HCT116 (cell line): ENCODE results near the gene CDK8. TPM values are rescaled to one million over a fixed set of nuclear protein-coding genes. Genes with fewer than 3 reads are reported as not detected.

ENCODE experiments used
- ATAC-seq: fragments of 200-7000 bp; cut with Tn5 transposase; 2 replicates; pipeline ENCODE4 v1.9.1; 2020; ENCODE audit warnings: mild to moderate bottlenecking, moderate library complexity
- BruUV-seq: library from RNA; stranded (reverse); fragments of 400-500 nt; replicated peaks from 2 replicates; lab custom pipeline; 2021; lab: Mats Ljungman, UMichigan
- CTCF ChIA-PET: fragments of 300-600 bp; sonication (Branson Sonifier 250); formaldehyde crosslinking; loops from one replicate; lab custom pipeline; 2021; ENCODE audit warnings: antibody characterized with exemption; lab: Charles Lee
- POLR2A ChIA-PET: fragments of 300-600, 350-600 bp; sonication (Branson Sonifier 250); formaldehyde crosslinking; loops from one replicate; lab custom pipeline; 2021; ENCODE audit warnings: antibody characterized with exemption; lab: Charles Lee
- RAD21 ChIA-PET, 2 experiments: fragments of 300-600 bp; sonication (Branson Sonifier 250); formaldehyde crosslinking; loops; one replicate each; lab custom pipeline; 2023; ENCODE audit warnings: low total read pairs in 2 of 2; ENCODE audit not compliant: uncharacterized antibody in 2 of 2, unreplicated experiment in 2 of 2, low non-redundant PET in 1 of 2; lab: Charles Lee
- DNase-seq: peaks from one replicate; pipeline ENCODE4 v3.0.0-alpha.2; 2010; ENCODE audit warnings: low read depth, low spot score
- H2AFZ ChIP-seq: fragments of 200-600 bp; shearing (Covaris generic), sonication (generic); 2 replicates; pipeline ENCODE4 v1.6.1; 2017; ENCODE audit warnings: low read depth, mixed run types, mixed read lengths, antibody characterized with exemption, low read length; ENCODE audit not compliant: poor library complexity, severe bottlenecking
- H3K27ac ChIP-seq: 2 replicates; pipeline ENCODE4 v1.5.1; 2012; ENCODE audit warnings: low read depth, low read length
- H3K27me3 ChIP-seq: fragments of 200-600 bp; sonication (generic); 2 replicates; pipeline ENCODE4 v1.6.1; 2016; ENCODE audit warnings: mixed run types, low read length, mixed read lengths; ENCODE audit not compliant: insufficient read depth
- H3K36me3 ChIP-seq, 2 experiments: fragments of 200-500 bp in 1 of 2; fragments of 200-600 bp in 1 of 2; sonication (Bioruptor generic) in 1 of 2; sonication (generic) in 1 of 2; 2 replicates each; pipeline versions ENCODE4 v1.5.1 to v1.6.1; 2014 to 2016; ENCODE audit warnings: low read length in 2 of 2, inconsistent platforms in 1 of 2, mixed read lengths in 1 of 2, mixed run types in 1 of 2; ENCODE audit not compliant: insufficient read depth in 2 of 2, control insufficient read depth in 1 of 2
- H3K4me1 ChIP-seq, 2 experiments: fragments of 200-600 bp in 1 of 2; sonication (generic) in 1 of 2; 2 replicates each; pipeline versions ENCODE4 v1.5.1 to v1.6.1; 2012 to 2017; ENCODE audit warnings: low read length in 2 of 2, inconsistent platforms in 1 of 2, mild to moderate bottlenecking in 1 of 2, mixed read lengths in 1 of 2, mixed run types in 1 of 2, moderate library complexity in 1 of 2; ENCODE audit not compliant: insufficient read depth in 2 of 2, control insufficient read depth in 1 of 2
- H3K4me2 ChIP-seq: fragments of 200-600 bp; sonication (generic); 2 replicates; pipeline ENCODE4 v1.6.1; 2017; ENCODE audit warnings: mixed run types, low read length, mixed read lengths
- H3K4me3 ChIP-seq, 2 experiments: fragments of 200-600 bp in 1 of 2; sonication (generic) in 1 of 2; replicated peaks in 1 of 2; 2 replicates each; pipeline ENCODE4 v1.5.1; 2011 to 2016; ENCODE audit warnings: low read length in 2 of 2, control low read depth in 1 of 2, low read depth in 1 of 2, mild to moderate bottlenecking in 1 of 2, mixed read lengths in 1 of 2, mixed run types in 1 of 2
- H3K79me2 ChIP-seq: fragments of 200-600 bp; sonication (generic); 2 replicates; pipeline ENCODE4 v1.6.1; 2017; ENCODE audit warnings: mild to moderate bottlenecking, mixed run types, low read length, moderate library complexity, mixed read lengths; ENCODE audit not compliant: insufficient read depth
- H3K9ac ChIP-seq: fragments of 200-600 bp; sonication (generic); 2 replicates; pipeline ENCODE4 v1.6.1; 2016; ENCODE audit warnings: low read length, mixed read lengths
- H3K9me2 ChIP-seq: fragments of 200-600 bp; sonication (generic), shearing (Covaris generic); 2 replicates; pipeline ENCODE4 v1.6.1; 2017; ENCODE audit warnings: mixed run types, mild to moderate bottlenecking, moderate library complexity; ENCODE audit not compliant: insufficient read depth
- H3K9me3 ChIP-seq, 2 experiments: fragments of 200-500 bp in 1 of 2; fragments of 200-600 bp in 1 of 2; sonication (Bioruptor generic) in 1 of 2; sonication (generic) in 1 of 2; 2 replicates each; pipeline ENCODE4 v1.6.1; 2014 to 2017; ENCODE audit warnings: low read length in 2 of 2, mixed read lengths in 2 of 2, inconsistent platforms in 1 of 2, low read depth in 1 of 2, mild to moderate bottlenecking in 1 of 2, mixed run types in 1 of 2, moderate library complexity in 1 of 2; ENCODE audit not compliant: control insufficient read depth in 1 of 2, insufficient read depth in 1 of 2
- H4K20me1 ChIP-seq: fragments of 200-600 bp; sonication (generic), shearing (Covaris generic); 2 replicates; pipeline ENCODE4 v1.6.1; 2017; ENCODE audit warnings: mixed run types, mild to moderate bottlenecking, moderate library complexity; ENCODE audit not compliant: insufficient read depth
- CBX3 ChIP-seq: IDR thresholded peaks from 2 replicates; pipeline ENCODE4 v1.6.1; 2012; ENCODE audit warnings: low read depth
- CEBPB ChIP-seq: IDR thresholded peaks from 2 replicates; pipeline ENCODE4 v1.6.1; 2012; ENCODE audit warnings: low read depth
- CTCF ChIP-seq, 3 experiments: fragments of 200-600 bp in 1 of 3; sonication (generic) in 1 of 3; IDR thresholded peaks in 2 of 3; conservative IDR thresholded peaks in 1 of 3; 2 replicates each; pipeline ENCODE4 v1.5.1; 2012 to 2017; ENCODE audit warnings: low read depth in 2 of 3, low read length in 2 of 3, antibody characterized with exemption in 1 of 3, borderline replicate concordance in 1 of 3, control low read depth in 1 of 3, mild to moderate bottlenecking in 1 of 3, mixed read lengths in 1 of 3, mixed run types in 1 of 3, moderate library complexity in 1 of 3; ENCODE audit not compliant: insufficient read depth in 1 of 3
- EGR1 ChIP-seq: IDR thresholded peaks from 2 replicates; pipeline ENCODE4 v1.6.1; 2012; ENCODE audit warnings: low read depth
- ELF1 ChIP-seq: IDR thresholded peaks from 2 replicates; pipeline ENCODE4 v1.6.1; 2012; ENCODE audit warnings: low read depth, borderline replicate concordance
- EZH2 ChIP-seq: fragments of 200-600 bp; sonication (generic); IDR thresholded peaks from 2 replicates; pipeline ENCODE4 v1.6.1; 2017; ENCODE audit warnings: antibody characterized with exemption, mixed run types
- EZH2phosphoT487 ChIP-seq: fragments of 200-600 bp; IDR thresholded peaks from 2 replicates; pipeline ENCODE4 v1.6.1; 2018; ENCODE audit warnings: antibody characterized with exemption, borderline replicate concordance
- FOSL1 ChIP-seq: IDR thresholded peaks from 2 replicates; pipeline ENCODE4 v1.6.1; 2012; ENCODE audit warnings: low read depth
- JUND ChIP-seq: IDR thresholded peaks from 2 replicates; pipeline ENCODE4 v1.6.1; 2012
- MAX ChIP-seq: IDR thresholded peaks from 2 replicates; pipeline ENCODE4 v1.6.1; 2012
- POLR2A ChIP-seq: IDR thresholded peaks from 2 replicates; pipeline ENCODE4 v1.7.0; 2011; ENCODE audit warnings: borderline replicate concordance; ENCODE audit not compliant: insufficient read depth, insufficient read length; ENCODE audit errors: extremely low read depth
- RAD21 ChIP-seq: IDR thresholded peaks from 2 replicates; pipeline ENCODE4 v1.6.1; 2012; ENCODE audit warnings: low read depth, mild to moderate bottlenecking
- REST ChIP-seq: IDR thresholded peaks from 2 replicates; pipeline ENCODE4 v1.6.1; 2012; ENCODE audit warnings: low read depth
- SIN3A ChIP-seq: IDR thresholded peaks from 2 replicates; pipeline ENCODE4 v1.6.1; 2012; ENCODE audit warnings: low read depth
- TCF7L2 ChIP-seq: IDR thresholded peaks from 2 replicates; pipeline ENCODE4 v1.7.0; 2011; ENCODE audit warnings: borderline replicate concordance, inconsistent platforms; ENCODE audit not compliant: insufficient read depth, insufficient read length; ENCODE audit errors: extremely low read depth
- YY1 ChIP-seq: IDR thresholded peaks from 2 replicates; pipeline ENCODE4 v1.6.1; 2011; ENCODE audit warnings: low read length, low read depth, moderate library complexity, mild to moderate bottlenecking; ENCODE audit not compliant: insufficient replicate concordance; ENCODE audit errors: extremely low read depth
- ZBTB33 ChIP-seq: IDR thresholded peaks from 2 replicates; pipeline ENCODE4 v1.6.1; 2011; ENCODE audit warnings: mild to moderate bottlenecking, low read length, moderate library complexity; ENCODE audit not compliant: insufficient replicate concordance; ENCODE audit errors: extremely low read depth
- ZNF274 ChIP-seq: fragments of 200-500 bp; sonication (Bioruptor generic); IDR thresholded peaks from 2 replicates; pipeline ENCODE4 v1.6.1; 2014; ENCODE audit warnings: mild to moderate bottlenecking, low read depth, low read length, inconsistent platforms
- intact Hi-C: fragments of 100-400 bp; cut with micrococcal nuclease; formaldehyde crosslinking; loops from 2 replicates; pipeline ENCODE4 v1.10.0; 2022
- total RNA-seq: library from RNA; stranded (reverse); gene quantifications from one replicate; pipeline ENCODE4 v1.2.1, GENCODE V29; 2021; ENCODE audit not compliant: unreplicated experiment

Gene CDK8
- total RNA-seq, 1 experiment from 2014 or later = 23.8 TPM

- H3K9me3 ChIP-seq = no peaks in the 10 kb centered on the region
- H2AFZ ChIP-seq = peak overlapping the region; percentile 100
- H4K20me1 ChIP-seq = peaks cover 14% of the 10 kb centered on the region; the same call in 1 of the 2 replicates
- peaks cover 6 to 13% of the 10 kb centered on the region in 2 experiments; a peak in 3 of 4 replicates for H3K4me1 ChIP-seq
- intact Hi-C loops = loop anchor here (1.0 kb wide), 1 partner anchor 32 kb away; no protein-coding TSS in a partner anchor
- no peaks in the 10 kb centered on the region for H3K9me2 ChIP-seq
- CTCF ChIA-PET = no interaction called here
- H3K36me3 ChIP-seq = no peaks in the 10 kb centered on the region
- peak overlapping the region; percentile 89 for H3K4me2 ChIP-seq
- H3K4me3 ChIP-seq = peak overlapping the region; percentile 67 to 75
- RAD21 ChIA-PET = no interaction called here
- peak overlapping the region; percentile 90 for H3K27ac ChIP-seq
- DNase-seq = no peak
- peak overlapping the region; percentile 67; the same call in 1 of the 2 replicates for H3K9ac ChIP-seq
- TF ChIP-seq EZH2phosphoT487 (no peak), EZH2 (no peak), YY1 (no peak), TCF7L2 (no peak), CEBPB (no peak), FOSL1 (no peak), CTCF (IDR thresholded peaks at IDR 0.05 in 2 of 3, conservative IDR thresholded peaks at IDR 0.05 in 1 of 3; ENCODE audit: borderline replicate concordance in 1 of 3, insufficient read depth in 1 of 3, low read depth in 2 of 3, low read length in 2 of 3) (no peak), POLR2A (no peak), RAD21 (no peak), EGR1 (no peak), CBX3 (no peak), REST (no peak), JUND (no peak), ELF1 (no peak), MAX (no peak), ZNF274 (no peak), ZBTB33 (no peak), SIN3A (no peak)
- H3K27me3 ChIP-seq = no peaks in the 10 kb centered on the region
- ATAC-seq = no peak
- BruUV-seq = no TSS peak
- POLR2A ChIA-PET = no interaction called here
- peaks cover 39% of the 10 kb centered on the region for H3K79me2 ChIP-seq
Measured at GRCh38 chr13:26253262-26253786, 605 bp upstream of the CDK8 start.
